PFSK-1 (cell line): ENCODE measurements around the gene TTLL5.

ENCODE experiments used
- REST ChIP-seq, 2 experiments: IDR thresholded peaks; 2 replicates each; pipeline versions ENCODE4 v1.6.1 to v1.8.0; 2011 to 2012; ENCODE audit warnings: low read depth in 2 of 2, low read length in 2 of 2, control low read depth in 1 of 2, inconsistent platforms in 1 of 2, mild to moderate bottlenecking in 1 of 2, moderate library complexity in 1 of 2; ENCODE audit not compliant: insufficient read depth in 1 of 2
- TAF1 ChIP-seq: IDR thresholded peaks from 2 replicates; pipeline ENCODE4 v1.6.1; 2012; ENCODE audit warnings: low read length, control low read depth, borderline replicate concordance; ENCODE audit not compliant: insufficient read depth

- TF ChIP-seq TAF1 (no peak), REST (IDR thresholded peaks at IDR 0.05; ENCODE audit: insufficient read depth in 1 of 2, low read depth in 2 of 2, low read length in 2 of 2) (no peak)
Observed at GRCh38 chr14:76002383-76002782, 341.3 kb downstream of the TTLL5 start.
